ENCODE measurements around the gene CCDC198. TPM values are rescaled to one million over a fixed set of nuclear protein-coding genes. Genes with fewer than 3 reads are reported as not detected.

Gene CCDC198
- total and polyA plus RNA-seq, 2 experiments from 2014 or later, result not detected

DNA sequence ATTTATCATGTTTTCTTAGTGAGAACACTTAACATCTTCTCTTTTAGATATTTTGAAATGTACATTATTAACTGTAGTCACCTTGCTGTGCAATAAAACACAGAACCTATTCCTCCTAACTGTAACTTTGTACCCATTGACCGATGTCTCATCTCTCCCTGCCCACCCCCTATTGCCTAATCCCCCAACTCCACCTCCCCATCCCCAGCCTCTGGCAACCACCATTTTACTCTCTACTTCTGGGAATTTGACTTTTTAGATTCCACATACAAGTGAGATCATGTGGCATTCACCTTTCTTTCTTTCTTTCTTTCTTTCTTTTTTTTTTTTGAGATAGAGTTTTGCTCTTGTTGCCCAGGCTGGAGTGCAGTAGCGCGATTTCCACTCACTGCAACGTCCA, 4.4 kb upstream of the CCDC198 start:
- Histone ChIP-seq H3K9me3 (ENCODE audit: low read depth) (no peaks in the 10 kb centered on the region), H3K27ac (no peak overlapping the region), H3K4me3 (no peak overlapping the region), H3K4me1 (ENCODE audit: low read depth) (no peaks in the 10 kb centered on the region), H3K36me3 (no peaks in the 10 kb centered on the region), H3K27me3 (peaks cover 23% of the 10 kb centered on the region)
- no peak for DNase-seq (ENCODE audit: low read depth in 1 of 2, low spot score in 1 of 2)
- TF ChIP-seq, protein P1, sequence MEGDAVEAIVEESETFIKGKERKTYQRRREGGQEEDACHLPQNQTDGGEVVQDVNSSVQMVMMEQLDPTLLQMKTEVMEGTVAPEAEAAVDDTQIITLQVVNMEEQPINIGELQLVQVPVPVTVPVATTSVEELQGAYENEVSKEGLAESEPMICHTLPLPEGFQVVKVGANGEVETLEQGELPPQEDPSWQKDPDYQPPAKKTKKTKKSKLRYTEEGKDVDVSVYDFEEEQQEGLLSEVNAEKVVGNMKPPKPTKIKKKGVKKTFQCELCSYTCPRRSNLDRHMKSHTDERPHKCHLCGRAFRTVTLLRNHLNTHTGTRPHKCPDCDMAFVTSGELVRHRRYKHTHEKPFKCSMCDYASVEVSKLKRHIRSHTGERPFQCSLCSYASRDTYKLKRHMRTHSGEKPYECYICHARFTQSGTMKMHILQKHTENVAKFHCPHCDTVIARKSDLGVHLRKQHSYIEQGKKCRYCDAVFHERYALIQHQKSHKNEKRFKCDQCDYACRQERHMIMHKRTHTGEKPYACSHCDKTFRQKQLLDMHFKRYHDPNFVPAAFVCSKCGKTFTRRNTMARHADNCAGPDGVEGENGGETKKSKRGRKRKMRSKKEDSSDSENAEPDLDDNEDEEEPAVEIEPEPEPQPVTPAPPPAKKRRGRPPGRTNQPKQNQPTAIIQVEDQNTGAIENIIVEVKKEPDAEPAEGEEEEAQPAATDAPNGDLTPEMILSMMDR (IDR thresholded peaks at IDR 0.05; ENCODE audit: low read depth, low read length), result no peak

DNA sequence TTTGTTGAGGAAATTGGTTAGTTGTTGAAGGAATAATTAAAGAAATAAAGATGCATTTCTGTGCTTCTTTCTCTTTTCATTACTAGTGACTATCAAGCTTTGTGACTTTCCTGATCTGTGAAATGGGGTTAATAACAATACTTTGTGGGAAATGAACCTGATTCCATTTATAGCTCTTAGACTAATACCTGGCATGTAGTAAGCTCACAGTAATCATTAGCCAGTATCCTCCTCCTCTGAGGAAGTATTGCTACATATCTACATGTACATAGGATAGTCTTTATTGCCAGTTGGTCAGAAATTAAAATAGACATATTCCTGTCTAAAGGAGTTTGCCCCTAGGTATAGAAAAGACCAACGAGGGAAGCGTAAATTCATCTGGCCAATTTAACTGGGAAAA, 1.8 kb upstream of the CCDC198 start:
- TF ChIP-seq, protein P1 (IDR thresholded peaks at IDR 0.05; ENCODE audit: low read depth, low read length), result no peak
- no peak for DNase-seq (ENCODE audit: low read depth in 1 of 2, low spot score in 1 of 2)
- Histone ChIP-seq H3K36me3 (no peaks in the 10 kb centered on the region), H3K4me1 (ENCODE audit: low read depth) (no peaks in the 10 kb centered on the region), H3K27ac (no peak overlapping the region), H3K9me3 (ENCODE audit: low read depth) (no peaks in the 10 kb centered on the region), H3K27me3 (peaks cover 29% of the 10 kb centered on the region), H3K4me3 (no peak overlapping the region)

DNA sequence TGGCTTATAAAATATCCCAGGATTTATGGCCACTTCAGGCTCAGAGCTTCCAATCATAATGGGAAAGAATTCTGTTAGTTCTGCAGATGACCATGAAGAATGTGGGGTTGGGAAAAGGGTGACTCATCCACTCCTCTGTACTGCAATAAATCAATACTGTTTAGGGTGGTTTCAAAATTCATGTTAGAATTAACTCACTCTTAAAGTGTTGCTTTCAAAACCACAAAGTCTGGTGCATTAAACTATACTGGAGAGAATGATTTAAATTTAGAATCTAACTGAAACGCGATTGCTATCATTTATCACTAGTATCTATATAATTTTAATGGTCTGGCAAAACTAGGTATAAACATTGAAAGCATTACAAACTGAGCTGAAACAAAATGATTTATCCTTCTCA, 798 bp downstream of the CCDC198 start:
- H3K4me3 ChIP-seq, result no peak overlapping the region
- peak in 1 of 2 donors; percentile 20 for DNase-seq (ENCODE audit: low read depth in 1 of 2, low spot score in 1 of 2)

DNA sequence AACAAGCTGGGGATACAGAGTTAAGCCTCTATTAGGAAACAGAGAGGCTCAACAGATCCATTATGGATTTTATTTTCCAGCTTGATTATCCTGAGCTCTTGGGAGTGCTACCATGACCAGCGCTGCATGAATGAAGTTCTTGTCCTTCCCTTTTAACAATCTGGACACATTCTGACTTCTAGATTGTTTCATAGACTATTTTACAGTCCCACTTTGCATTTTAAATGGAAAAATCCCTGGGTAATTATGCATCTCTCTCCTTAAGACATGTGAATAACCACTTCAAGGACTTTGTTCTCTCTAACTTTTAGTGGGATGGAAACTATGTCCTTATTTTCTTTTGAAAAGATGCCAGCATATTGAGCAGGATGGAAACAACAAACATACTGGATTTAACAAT, 2.0 kb downstream of the CCDC198 start:
- Histone ChIP-seq H3K36me3 (no peaks in the 10 kb centered on the region), H3K4me1 (ENCODE audit: low read depth) (no peaks in the 10 kb centered on the region), H3K27me3 (peaks cover 27% of the 10 kb centered on the region), H3K4me3 (no peak overlapping the region), H3K9me3 (ENCODE audit: low read depth) (no peaks in the 10 kb centered on the region), H3K27ac (no peak overlapping the region)
- TF ChIP-seq, protein P1 (IDR thresholded peaks at IDR 0.05; ENCODE audit: low read depth, low read length), result no peak
- no peak for DNase-seq (ENCODE audit: low read depth in 1 of 2, low spot score in 1 of 2)

More for the DNA sequence above, 798 bp downstream of the CCDC198 start:
- Histone ChIP-seq H3K27ac (no peak overlapping the region), H3K4me1 (ENCODE audit: low read depth) (no peaks in the 10 kb centered on the region), H3K9me3 (ENCODE audit: low read depth) (no peaks in the 10 kb centered on the region), H3K27me3 (peaks cover 35% of the 10 kb centered on the region), H3K36me3 (no peaks in the 10 kb centered on the region)
- TF ChIP-seq, protein P1 (IDR thresholded peaks at IDR 0.05; ENCODE audit: low read depth, low read length), result no peak

DNA sequence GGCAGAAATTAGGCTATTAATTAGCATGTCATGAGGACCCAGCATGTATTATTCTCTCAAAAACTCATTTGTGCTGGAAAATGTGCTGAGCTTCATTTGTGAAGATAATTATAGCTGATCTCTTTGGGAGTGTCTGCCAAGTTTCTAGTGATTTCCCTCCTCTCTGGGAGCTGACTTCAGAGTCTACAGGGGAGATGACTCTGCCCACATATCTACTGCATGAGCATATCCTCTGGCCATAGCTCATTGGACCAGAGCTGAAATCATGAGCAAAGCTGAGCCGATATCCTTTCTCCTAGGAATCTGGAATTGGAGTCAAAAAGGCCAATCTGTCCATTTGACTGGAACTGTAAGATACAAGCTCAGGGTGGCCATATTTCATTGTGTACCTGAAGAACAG, 5.9 kb downstream of the CCDC198 start:
- no peaks in the 10 kb centered on the region for H3K9me3 ChIP-seq (ENCODE audit: low read depth)
- TF ChIP-seq, protein P1 (IDR thresholded peaks at IDR 0.05; ENCODE audit: low read depth, low read length), result no peak
- no peaks in the 10 kb centered on the region for H3K36me3 ChIP-seq
- no peak for DNase-seq (ENCODE audit: low read depth in 1 of 2, low spot score in 1 of 2)
- peaks cover 16% of the 10 kb centered on the region for H3K4me1 ChIP-seq (ENCODE audit: low read depth)
- no peak overlapping the region for H3K4me3 ChIP-seq
- H3K27ac ChIP-seq, result no peak overlapping the region
- H3K27me3 ChIP-seq, result peaks cover 22% of the 10 kb centered on the region
